ENCODE measurements around the gene PPP1R15A. TPM values are rescaled to one million over a fixed set of nuclear protein-coding genes. Genes with fewer than 3 reads are reported as not detected.
"Not testable (repeated sequence)": the region's sequence is repeated elsewhere in the genome, so short reads cannot be mapped to it uniquely, and the experiment has no call there.

Gene PPP1R15A
- 58.4 TPM for total RNA-seq

DNA sequence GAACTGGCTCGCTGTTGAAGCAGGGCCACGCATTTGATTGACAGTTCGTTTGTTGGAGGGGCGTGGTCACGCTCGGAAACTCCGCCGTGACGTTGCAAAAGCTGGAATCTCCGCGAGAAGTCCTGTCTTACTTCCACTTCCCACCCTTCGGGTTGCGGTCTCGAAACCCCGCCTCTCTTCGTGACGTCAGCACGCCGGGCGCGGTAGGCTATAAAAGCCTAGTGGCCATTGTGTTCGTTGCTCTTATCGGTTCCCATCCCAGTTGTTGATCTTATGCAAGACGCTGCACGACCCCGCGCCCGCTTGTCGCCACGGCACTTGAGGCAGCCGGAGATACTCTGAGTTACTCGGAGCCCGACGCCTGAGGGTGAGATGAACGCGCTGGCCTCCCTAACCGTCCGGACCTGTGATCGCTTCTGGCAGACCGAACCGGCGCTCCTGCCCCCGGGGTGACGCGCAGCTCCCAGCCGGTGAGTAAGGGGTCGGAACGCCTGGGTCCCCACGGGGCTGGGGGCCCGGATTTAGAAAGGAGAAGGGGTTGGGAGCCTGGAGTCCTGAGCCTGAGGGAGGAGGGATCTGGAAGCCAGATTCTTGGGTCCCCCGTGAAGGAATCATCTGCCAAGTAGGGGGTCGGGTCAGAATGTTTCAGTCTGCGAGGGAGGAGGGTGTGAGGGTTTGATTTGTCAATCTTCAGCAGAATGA, at the start of gene PPP1R15A:
TSS of gene PPP1R15A (plus strand) at position 240 of the 702 bp plus-strand sequence. CDS start 813 bp downstream, outside the sequence.
- DNase-seq, result peak; percentile 98

DNA sequence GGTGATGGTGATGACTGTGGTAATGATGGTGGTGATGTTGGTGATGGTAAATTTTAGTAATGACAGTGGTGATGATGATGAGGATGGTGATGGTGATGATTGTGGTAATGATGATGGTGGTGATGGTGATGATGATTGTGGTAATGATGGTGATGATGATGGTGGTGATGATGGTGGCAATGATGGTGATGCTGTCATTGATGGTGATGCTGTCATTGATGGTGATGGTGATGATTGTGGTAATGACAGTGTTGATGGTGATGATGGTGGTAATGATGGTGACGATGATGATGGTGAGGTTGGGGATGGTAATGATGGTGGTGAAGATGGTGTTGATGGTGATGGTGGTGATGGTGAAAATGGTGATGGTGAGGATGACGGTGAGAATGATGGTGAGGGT, 49.7 kb upstream of the PPP1R15A start:
- DNase-seq, result no peak

DNA sequence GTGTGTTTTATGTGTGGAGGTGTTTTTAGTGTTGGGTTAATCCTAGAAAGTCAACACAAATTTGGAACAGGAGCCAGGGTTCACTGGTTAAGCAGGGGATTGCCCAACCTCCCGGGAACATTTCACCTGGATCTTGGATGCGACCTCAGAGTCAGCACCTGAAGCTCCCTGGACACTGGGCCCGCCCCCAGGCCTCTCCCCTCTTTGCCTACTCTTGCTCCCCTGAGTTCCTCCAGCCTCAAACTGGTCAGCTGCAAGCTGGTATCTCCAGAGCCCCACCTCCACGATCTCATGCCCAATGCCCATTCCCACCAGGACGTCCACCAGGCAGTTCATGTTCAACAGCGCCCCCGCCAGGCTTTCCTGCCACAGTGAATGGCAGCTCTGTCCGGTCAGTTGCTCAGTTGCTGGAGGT, 45.6 kb upstream of the PPP1R15A start:
- DNase-seq, result no peak

DNA sequence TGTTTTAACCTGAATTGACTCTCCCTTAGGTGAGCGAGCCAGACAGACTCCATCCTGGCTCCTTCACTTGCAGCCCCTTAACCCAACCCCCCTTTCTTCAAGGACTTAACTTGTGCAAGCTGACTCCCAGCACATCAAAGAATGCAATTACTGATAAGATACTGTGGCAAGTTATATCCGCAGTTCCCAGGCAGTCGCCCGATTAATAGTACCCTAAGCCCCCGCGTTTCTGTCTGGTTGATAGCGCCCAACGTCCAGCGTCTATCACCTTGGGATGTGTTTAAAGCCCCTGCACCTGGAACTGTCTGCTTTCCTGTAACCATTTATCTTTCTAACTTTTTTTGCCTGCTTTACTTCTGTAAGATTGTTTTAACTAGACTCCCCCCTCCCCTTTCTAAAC, 42.1 kb upstream of the PPP1R15A start:
- DNase-seq, result no peak

DNA sequence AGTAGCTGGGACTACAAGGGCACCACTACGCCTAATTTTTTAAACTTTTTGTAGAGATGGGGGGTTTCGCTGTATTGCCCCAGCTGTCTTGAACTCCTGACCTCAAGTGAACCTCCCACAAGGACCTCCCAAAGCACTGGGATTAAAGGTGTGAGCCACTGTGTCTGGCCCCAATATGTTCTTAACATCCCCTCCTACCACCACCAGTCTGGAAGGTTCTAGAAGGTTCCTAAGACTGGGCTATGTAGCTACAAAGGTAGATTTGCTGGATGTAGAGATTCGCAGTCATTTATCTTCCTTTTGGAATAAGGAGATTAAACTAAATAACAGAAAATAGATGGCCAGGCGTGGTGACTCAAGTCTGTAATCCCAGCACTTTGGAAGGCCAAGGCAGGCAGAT, 41.3 kb upstream of the PPP1R15A start:
- DNase-seq, result no peak

DNA sequence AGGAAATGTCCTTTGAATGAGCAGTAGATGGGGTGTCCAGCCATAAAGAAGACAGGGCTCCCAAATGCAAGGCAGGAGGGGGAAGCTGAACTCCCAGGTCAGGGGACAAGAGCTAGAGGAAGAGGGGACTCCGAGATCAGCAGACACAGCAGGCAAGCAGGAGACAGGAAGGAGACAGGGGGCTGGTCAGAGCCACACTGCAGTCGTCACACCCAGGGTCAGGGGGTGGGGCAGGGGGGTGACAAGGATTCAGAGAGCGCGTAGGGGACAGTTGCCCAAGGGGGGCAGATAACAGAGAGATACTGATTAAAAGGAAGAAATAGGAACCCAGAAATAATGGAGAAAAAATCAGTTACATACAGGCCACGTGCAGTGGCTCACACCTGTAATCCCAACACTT, 39.2 kb upstream of the PPP1R15A start:
- no peak for DNase-seq

DNA sequence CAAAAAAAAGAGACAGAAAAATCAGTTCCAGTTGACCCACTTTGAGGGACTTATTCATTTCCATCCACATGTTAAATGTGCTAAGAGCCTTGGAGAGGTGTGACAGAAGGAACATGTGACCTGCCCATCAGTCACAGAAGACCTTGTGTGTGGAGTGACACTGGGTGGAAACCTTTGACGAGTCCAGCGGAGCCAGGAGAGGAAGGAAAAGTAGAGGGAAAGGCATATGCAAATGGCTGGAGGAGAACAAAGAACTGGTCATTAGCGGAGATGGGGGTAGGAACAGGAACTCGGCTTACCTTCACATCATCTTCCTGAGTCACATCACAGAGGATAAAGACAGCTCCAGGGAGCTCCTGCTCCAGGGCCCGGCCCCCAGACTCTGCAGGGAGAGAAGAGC, 38.2 kb upstream of the PPP1R15A start:
- DNase-seq, result no peak

DNA sequence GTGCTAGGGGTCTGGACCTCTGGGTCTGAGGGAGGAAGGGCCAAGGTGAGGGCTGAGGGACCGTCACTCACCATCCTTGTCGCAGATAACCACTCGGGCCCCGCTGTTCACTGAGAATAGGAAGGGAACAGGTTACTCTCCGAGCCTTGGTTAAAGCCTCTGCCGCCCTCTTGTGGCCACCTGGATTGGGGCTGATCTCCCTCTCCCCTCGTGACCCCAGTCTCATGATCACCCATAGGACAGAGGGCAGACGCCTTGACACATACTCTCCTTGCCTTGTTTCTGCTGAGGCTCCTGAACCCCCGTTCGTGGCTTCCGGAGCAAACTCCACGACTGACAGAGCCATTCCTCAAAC, 36.5 kb upstream of the PPP1R15A start:
- peak; percentile 34 for DNase-seq

DNA sequence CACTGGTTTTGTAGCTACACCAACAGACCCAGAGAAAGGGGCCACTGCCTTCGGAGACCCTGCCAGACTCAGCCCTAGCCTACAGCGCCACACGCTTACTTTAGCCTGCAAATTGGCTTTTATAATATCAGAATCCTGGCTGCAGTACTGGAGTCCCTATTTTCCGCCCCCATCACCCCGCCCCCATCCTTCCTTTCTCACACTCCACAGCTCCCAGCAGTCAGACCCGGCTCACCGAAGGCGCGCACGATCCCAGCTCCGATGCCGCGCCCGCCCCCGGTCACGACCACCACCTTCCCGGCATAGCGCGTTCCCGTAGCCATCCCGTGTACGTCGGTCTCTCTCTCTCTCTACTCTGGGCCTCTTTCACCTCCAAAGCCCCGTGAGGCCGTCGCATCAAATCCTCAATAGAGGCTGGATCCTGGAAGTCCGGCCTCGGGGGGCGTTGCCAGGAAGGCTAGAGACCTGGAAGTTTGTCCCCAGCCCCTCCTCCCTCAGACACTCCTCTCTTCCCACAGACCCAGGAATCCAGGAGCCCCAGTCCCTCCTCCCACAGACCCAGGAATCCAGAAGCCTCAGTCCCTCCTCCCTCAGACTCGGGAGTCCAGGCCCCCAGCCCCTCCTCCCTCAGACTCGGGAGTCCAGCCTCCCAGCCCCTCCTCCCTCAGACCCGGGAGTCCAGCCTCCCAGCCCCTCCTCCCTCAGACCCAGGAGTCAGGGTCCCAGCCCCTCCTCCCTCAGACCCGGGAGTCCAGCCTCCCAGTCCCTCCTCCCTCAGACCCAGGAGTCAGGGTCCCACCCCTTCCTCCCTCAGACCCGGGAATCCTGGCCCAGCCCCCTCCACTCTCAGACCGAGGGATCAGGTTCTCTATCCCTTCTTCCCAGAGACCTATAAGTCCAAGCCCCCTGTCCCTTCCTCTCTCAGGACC, 35.9 kb upstream of the PPP1R15A start, which contains the start of gene HSD17B14:
TSS of gene HSD17B14 (minus strand) at position 403 of the 929 bp plus-strand sequence. CDS start at position 323, 80 bp downstream.
- DNase-seq, result no peak

DNA sequence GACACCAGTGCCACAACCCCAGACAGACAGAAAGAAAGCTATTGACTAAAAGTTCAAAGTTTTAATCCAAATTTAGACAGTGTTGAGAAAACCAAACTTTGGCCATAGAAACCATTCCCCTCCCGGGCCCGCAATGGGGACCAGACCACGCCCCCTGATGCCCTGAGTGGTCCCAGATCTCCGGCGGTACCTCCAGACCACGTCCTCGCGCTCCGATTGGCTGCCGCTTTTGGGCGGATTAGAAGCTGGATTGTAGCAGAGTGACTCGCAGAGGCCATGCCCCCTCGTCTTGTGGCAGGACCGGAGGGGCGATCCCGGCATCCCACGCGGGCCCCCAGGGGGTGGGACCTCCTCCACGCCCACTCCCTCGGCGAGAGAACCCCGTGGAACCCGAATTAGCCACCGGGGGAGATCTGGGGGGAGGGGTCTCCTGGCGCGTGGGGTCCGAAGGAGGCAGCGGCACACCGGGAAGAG, 35.1 kb upstream of the PPP1R15A start:
- peak; percentile 81 for DNase-seq

DNA sequence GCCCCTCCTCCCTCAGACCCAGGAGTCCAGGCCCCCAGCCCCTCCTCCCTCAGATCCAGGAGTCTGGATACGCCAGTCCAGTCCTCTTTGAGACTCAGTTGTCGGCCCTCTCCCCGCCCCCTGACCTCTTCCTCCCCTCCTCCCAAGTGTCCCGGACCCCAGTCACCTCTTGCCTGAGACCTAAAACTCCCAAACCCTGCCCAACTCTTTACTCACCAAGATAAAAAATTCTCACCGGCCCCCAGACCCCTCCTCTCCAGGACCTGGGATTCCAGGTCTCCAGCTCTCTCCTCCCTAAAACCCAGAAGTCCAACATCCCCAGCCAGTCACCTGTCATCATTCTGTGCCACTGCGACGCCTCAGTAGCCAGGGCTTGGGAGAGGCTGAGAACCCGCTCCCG, 34.5 kb upstream of the PPP1R15A start:
- no peak for DNase-seq

DNA sequence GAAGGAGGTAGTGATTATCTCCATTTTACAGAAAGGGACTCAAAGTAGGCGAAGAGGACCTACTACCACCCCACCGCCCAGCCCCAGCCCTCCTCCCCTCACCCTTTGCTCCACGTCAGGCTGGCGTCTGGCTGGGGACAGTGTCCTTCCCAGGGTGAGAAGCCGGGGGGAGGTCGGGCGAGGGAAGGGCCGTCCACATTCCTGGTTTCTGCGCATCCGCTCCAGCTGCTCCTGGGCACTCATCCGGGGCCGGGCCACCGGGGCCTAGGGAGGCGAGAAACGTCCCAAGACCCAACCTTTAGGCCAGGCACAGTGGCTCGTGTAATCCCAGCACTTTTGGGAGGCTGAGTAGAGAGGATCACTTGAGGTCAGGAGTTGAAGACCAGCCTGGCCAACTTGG, 31.2 kb upstream of the PPP1R15A start:
- no peak for DNase-seq

DNA sequence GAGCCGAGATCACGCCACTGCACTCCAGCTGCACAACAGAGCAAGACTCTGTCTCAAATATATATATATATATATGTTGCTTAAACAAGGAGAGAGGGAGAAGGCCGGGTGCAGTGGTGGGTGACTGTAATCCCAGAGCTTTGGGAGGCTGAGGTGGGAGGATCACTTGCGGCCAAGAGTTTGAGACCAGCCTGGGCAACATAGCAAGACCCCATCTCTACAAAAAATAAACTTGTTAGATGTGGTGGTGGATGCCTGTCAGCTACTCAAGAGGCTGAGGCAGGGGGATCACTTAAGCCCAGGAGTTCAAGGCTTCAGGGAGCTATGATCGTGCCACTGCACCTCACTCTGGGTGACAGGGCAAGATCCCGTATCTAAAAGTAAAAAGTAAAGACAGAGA, 30.6 kb upstream of the PPP1R15A start:
- DNase-seq, result no peak

DNA sequence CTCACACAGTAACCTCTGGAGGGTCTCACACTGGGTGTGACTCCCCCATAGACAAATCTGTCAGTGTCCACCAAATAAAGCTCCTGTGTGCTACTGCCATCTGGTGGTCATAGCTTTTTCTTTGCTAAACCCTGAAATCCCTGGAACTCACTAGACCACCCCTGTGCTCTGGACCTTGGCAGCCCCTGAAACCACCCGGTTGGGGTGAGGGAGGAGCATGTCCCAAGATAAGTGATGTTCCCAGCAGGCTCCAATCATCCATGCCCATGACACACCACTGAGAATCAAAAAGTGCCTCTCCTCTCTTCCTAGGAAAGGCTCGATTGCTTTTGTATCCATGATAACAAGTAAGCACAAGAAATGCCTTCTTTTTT, 29.4 kb upstream of the PPP1R15A start:
- peak; percentile 19 for DNase-seq

DNA sequence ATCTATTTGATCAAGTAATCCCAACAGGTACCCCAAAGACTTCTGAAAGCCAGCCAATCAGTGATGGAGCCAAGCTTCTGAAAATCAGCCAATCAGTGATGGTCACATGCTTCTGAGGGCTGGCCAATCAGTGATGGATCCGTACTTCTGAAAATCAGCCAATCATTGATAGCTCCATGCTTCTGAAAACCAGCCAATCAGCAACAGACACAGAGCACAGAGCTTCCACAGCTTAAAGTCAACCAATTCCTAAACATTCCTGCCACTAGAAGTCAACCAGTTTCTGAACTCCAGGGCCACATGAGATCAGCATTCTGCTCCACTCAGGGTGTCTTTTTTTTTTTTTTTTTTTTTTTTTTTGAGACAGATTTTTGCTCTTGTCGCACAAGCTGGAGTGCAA, 27.7 kb upstream of the PPP1R15A start:
- DNase-seq, result no peak

DNA sequence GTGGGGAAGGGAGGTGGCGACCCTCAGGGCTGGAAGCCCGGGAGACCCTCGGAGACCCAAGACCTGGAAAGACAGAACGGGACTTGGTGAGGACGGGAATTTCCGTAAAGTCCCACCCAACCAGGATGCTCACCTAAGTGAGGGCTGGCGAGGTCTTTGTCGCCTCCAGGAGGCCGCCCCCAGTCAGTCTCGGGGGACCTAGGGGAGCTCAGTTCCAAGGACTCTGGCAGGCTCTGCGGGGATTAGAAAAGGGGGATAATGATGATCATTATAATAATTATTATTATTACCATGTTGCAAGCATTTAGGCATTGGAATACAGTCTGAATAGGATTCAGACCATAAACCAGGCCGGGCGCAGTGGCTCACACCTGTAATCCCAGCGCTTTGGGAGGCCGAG, 26.8 kb upstream of the PPP1R15A start:
- DNase-seq, result no peak

DNA sequence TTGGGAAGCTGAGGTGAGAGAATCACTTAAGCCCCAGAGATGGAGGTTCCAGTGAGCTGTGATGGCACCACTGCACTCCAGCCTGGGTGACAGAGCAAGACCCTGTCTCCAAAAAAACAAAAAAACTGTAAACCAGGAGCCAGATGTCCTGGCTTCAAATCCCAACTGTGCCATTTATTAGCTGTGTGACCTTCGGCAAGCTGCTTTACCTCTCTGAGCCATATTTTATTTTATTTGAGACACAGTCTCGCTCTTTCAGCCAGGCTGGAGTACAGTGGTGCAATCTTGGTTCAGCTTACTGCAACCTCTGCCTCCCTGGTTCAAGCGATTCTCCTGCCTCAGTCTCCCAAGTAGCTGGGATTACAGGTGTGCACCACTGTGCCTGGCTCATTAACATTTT, 25.6 kb upstream of the PPP1R15A start:
- DNase-seq, result not testable (repeated sequence)

DNA sequence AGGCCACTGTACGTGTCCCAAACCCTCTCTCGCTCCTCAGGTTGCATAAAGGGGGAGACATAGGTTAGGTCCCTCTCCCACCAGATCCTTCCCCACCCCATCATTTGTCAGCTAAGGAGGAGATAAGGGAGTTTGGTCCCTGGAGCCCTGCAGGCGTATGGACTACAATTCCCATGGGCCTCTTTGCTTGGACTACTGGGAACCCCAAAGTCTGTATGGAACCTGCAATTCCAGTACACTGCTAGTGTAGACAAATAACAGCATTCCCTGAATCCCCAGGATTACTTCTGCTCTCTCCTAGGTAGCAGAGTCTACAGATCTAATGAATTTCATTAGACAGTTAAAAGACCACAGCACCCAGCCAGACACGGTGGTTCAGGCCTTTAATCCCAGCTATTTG, 19.9 kb upstream of the PPP1R15A start:
- no peak for DNase-seq

DNA sequence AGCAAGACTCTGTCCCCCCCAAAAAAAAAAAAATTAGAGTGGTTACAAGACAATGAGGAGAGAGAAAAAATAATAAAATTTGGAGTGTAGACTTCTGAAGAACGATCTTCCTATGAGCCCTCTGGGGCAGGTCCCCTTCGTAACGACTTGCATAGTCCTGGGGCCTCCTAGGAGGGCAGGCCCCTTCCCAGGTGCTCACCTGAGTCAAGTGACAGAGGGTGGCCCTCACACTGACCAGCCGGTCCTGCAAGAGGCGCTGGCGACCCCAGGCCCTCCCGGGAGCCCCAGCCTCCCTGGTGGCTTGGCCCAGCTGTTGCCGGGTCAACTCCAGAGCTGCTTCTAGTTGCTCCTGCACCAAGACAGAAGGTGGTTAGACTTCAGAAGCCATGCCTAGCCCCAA, 18.7 kb upstream of the PPP1R15A start:
- no peak for DNase-seq

DNA sequence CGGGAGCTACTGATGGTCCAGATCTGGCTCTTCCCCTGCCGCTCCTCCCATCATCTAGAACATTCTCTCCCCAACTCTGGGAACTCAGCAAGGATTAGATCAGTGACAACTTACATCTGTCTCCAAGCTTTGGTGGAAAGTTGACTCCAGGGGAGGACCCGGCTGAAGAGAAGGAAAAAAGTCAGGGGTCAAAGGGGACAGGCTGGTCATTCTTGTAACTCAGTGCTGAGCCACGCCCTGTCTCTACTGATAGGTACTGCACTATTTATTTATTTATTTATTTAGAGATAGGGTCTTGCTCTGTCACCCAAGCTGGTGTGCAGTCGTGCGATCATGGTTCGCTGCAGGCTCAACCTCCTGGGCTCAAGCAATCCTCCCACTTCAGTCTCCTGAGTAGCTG, 18.1 kb upstream of the PPP1R15A start:
- no peak for DNase-seq

DNA sequence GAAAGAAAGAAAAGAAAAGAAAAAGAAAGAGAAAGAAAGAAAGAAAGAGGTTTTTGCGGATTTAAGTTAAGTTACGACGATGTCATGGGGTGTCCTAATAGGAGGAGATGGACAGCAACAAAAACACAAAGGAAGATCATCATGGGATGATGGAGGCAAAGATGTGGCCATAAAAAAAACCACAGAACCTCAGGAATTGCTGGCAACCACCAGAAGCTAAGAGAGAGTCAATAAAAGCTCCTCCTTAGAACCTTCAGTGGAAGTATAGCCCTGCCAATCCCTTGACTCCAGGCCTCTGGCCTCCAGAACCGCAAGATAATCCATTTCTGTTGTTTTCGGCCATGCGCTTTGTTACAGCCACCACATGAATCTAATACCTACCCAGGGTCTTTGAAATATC, 15.3 kb upstream of the PPP1R15A start:
- DNase-seq, result no peak

DNA sequence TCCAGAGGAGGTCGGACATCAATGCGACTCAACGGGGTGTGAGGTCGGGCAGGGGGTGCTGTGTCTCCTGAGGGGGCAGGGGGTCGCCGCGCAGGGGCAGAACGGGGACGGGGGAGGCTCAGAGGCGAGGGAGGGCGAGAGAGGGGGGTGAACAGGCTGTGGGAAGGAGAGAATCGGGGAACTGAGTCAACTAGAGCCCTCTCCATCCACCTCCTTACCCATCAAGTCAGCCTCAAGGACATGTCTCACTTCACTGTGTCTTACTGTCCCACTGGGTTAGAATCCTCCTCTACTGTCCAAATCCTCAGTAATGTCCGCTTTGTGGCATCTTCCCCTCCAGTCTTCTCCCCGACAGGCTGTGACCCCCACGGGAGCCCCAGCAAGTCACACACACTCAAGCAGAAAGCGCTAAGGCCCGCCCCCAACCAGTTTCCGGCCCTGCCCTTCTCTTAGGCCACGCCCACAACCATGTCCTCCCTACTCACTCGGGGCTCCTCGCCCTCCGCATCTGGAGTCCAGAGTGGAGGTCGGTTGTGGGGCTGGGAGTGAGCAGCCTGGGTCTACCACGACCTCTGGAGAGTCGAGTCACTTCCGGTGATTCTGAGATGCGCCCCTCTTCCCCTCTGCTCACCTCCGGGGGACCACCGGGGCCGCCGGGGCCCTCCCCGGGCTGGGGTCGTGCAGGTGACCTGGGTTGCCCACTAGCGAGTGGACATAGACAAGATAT, 13.1 kb upstream of the PPP1R15A start:
- DNase-seq, result no peak
